Activated T-helper 1 cell treated with anti-CD3 and anti-CD28 coated beads, Interleukin-2, amount 50 U/mL, for 16 hours (primary cell): ENCODE data around the gene OSR1.
"Not testable (repeated sequence)": the region's sequence is repeated elsewhere in the genome, so short reads cannot be mapped to it uniquely, and the experiment has no call there.

Experiments
- DNase-seq, 2 donors: peaks; one replicate each; pipeline ENCODE4 v3.0.0-alpha.2; 2020; ENCODE audit warnings: low read depth in 1 of 2, low spot score in 1 of 2

The OSR1 gene

GRCh38 chr2:19336781-19337180 is 21.6 kb downstream of the OSR1 start:
- DNase-seq: no peak

DNA sequence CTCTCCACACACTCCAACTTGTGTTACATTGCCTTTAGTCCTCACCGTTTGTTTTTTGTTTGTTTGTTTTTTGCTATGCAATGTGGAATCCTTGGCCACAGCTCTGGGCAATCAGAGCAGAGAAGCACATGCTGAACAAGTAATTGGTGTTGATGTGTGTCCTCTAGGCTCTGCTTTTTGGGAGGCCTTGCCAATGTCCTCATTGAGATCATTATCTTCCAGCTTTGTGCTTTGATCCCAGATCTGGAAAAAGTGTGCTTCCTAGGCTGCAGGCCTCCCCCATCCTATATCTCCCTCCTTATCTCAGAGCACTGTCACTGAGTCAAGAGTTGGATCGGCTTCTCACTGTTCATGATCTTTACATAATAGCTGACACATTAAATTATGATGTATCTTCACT is 25.9 kb downstream of the OSR1 start:
- DNase-seq: no peak

GRCh38 chr2:19331450-19331849 is 27.0 kb downstream of the OSR1 start:
- DNase-seq: no peak

- DNase-seq: no peak
Measured at GRCh38 chr2:19330436-19330835, 28.0 kb downstream of the OSR1 start.

DNA sequence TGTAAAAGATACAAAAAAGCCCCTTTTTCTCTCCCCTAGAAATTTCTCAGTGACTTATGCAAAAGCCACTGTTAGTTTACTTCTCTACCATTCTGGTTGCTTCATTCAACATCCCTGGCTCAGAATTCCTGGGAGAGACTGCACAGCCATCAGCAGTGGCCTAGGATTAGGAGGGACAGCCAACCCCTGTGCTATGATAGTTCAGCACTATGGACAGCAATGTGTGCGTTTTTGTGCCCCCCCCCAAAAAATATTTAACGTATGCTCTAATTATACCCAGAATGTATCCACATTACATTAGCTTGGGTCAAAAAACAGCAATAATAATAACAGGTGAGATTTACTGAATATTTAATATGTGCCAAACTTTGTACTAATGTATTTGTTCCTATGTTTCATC is 29.0 kb downstream of the OSR1 start:
- DNase-seq: no peak

DNA sequence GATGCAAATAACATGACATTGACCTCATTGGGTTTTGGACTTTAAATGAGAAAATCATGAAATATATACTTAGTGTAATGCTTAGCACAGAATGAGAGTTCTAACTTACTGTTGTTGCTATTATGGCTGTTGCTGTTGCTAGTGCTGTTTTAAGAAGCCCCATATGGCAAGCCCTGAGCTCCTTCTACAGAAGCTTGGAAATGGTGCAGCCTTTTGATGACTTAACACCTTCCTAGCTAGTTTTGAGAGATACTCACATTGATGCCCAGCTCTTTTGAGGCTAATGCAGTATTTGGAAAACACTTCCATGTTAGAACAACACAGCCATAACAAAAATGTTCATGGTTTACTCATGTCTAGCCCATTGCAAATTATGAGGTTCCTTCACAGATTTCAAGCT is 30.9 kb downstream of the OSR1 start:
- no peak for DNase-seq

- DNase-seq: no peak
Measured at GRCh38 chr2:19321946-19322345, 36.5 kb downstream of the OSR1 start.

DNA sequence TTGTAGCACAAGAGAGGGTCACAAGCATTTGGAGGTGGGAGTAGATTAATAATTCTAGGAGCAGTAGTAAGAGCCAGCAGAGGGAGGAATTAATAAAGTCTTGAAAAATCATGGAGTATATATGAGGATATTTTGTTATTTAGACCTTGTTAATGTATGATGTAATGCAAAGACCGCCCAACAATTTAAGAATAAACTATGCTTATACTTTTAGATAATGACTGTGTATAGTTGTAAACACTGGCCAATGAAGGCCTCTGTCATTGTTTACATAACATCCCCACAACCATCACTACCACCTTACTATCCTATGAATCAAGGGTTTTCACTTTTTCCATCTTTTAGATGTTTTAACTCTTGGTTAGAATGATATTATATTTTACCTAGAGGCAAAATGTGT is 37.6 kb downstream of the OSR1 start:
- no peak for DNase-seq

- DNase-seq: no peak
Measured at GRCh38 chr2:19319698-19320097, 38.7 kb downstream of the OSR1 start.

DNA sequence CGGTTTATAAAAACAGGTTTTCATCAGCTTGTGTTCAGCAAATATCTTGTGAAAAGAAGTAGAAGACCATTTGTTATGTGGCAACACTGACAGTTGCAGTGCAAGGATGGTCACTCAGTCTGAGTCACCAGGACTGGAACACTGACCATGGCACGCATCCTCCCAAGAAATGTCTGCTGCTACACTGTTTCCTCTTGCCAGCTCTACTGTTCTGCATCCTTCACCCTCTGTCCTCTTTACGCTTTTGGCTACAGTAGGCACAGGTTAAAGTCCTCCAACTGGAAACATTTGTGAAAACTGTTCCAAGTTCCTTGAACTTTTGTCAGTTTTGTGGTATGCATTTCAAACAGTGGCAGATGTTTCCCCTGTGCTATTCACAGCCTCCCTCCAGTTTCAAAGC is 39.4 kb downstream of the OSR1 start:
- DNase-seq: no peak

- no peak for DNase-seq
Measured at GRCh38 chr2:19313553-19313952, 44.9 kb downstream of the OSR1 start.

DNA sequence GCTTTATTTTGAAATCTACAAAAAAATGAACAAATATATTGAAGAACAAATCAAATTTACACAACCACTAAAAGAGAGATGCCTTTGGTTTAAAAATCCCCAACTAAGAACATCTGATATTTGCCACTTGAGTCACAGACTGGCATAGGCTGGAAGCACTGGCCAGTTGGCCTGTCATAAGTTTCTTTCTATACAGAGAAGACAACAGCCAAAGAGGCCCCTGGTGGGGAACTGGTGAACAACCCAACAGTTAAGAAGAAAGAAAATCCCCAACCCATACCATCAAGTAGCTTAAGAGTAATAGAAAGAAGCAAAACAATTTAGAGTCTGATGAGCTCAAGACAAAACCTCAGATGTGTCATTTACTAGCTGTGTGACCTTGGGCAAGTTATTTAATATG is 45.5 kb downstream of the OSR1 start:
- no peak for DNase-seq

DNA sequence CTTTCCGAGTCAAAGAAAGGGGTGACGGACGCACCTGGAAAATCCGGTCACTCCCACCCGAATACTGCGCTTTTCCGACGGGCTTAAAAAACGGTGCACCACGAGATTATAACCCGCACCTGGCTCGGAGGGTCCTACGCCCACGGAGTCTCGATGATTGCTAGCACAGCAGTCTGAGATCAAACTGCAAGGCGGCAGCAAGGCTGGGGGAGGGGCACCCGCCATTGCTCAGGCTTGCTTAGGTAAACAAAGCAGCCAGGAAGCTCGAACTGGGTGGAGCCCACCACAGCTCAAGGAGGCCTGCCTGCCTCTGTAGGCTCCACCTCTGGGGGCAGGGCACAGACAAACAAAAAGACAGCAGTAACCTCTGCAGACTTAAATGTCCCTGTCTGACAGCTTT is 52.4 kb downstream of the OSR1 start:
- DNase-seq: not testable (repeated sequence)

DNA sequence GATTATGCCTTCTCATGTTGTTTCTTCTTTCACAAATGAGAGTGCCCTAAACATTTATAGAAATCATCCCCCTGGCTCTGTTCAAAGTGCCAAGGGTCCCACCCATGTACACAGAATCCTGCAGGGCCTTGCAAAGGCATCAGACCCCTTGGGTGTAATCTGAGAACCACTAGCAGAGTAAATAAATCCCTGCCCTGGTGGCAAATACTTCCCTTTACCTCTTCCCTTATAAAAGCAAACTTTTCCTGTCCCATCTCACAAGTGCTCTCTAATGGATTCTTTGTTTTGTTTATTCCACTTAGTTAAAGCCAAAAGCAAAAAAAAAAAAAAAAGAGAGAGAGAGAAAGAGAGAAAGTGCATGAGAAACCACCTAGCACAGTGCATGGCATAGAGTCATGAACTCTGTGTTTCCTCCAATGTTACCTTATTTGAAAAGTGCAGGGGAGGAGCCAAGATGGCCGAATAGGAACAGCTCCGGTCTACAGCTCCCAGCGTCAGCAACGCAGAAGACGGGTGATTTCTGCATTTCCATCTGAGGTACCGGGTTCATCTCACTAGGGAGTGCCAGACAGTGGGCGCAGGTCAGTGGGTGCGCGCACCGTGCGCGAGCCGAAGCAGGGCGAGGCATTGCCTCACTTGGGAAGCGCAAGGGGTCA is 52.9 kb downstream of the OSR1 start:
- DNase-seq: not testable (repeated sequence)

GRCh38 chr2:19301706-19302105 is 56.7 kb downstream of the OSR1 start:
- no peak for DNase-seq
